Measurements from ENCODE around the gene USP15.
"Not testable (repeated sequence)": the region's sequence is repeated elsewhere in the genome, so short reads cannot be mapped to it uniquely, and the experiment has no call there.

Gene USP15

GRCh38 chr12:62332598-62332997, 72.4 kb downstream of the USP15 start:
- no peak for DNase-seq

GRCh38 chr12:62335057-62335456, 74.9 kb downstream of the USP15 start:
- no peak for DNase-seq

- no peak for DNase-seq
These were observed 75.6 kb downstream of the USP15 start for GRCh38 chr12:62335796-62336195.

GRCh38 chr12:62337643-62338042, 77.4 kb downstream of the USP15 start:
- DNase-seq: not testable (repeated sequence)

- not testable (repeated sequence) for DNase-seq
These were observed 82.6 kb downstream of the USP15 start for GRCh38 chr12:62342614-62343303.

- DNase-seq: not testable (repeated sequence)
These were observed 83.3 kb downstream of the USP15 start for GRCh38 chr12:62343304-62344120.

GRCh38 chr12:62344731-62345556, 84.7 kb downstream of the USP15 start:
- not testable (repeated sequence) for DNase-seq

GRCh38 chr12:62345667-62346066, 85.5 kb downstream of the USP15 start:
- DNase-seq: no peak

- DNase-seq: no peak
These were observed 86.6 kb downstream of the USP15 start for GRCh38 chr12:62346817-62347216.

GRCh38 chr12:62347922-62348650, 87.9 kb downstream of the USP15 start:
- no peak for DNase-seq

GRCh38 chr12:62350554-62350953, 90.3 kb downstream of the USP15 start:
- no peak for DNase-seq

GRCh38 chr12:62351326-62351725, 91.1 kb downstream of the USP15 start:
- no peak for DNase-seq

- no peak for DNase-seq
These were observed 100.8 kb downstream of the USP15 start for GRCh38 chr12:62361048-62361447.

GRCh38 chr12:62363506-62363905, 103.3 kb downstream of the USP15 start:
- DNase-seq: no peak

GRCh38 chr12:62364697-62365096, 104.5 kb downstream of the USP15 start:
- DNase-seq: not testable (repeated sequence)

- not testable (repeated sequence) for DNase-seq
These were observed 105.6 kb downstream of the USP15 start for GRCh38 chr12:62365846-62366245.

- not testable (repeated sequence) for DNase-seq
These were observed 108.4 kb downstream of the USP15 start for GRCh38 chr12:62368430-62369223.

GRCh38 chr12:62370189-62370588, 110.0 kb downstream of the USP15 start:
- DNase-seq: no peak

GRCh38 chr12:62371661-62372060, 111.5 kb downstream of the USP15 start:
- DNase-seq: no peak

GRCh38 chr12:62372134-62372533, 111.9 kb downstream of the USP15 start:
- DNase-seq: no peak

- no peak for DNase-seq
These were observed 112.6 kb downstream of the USP15 start for GRCh38 chr12:62372825-62373224.

GRCh38 chr12:62375603-62376002, 115.4 kb downstream of the USP15 start:
- DNase-seq: no peak

All from activated CD4-positive, alpha-beta T cell treated with anti-CD3 and anti-CD28 coated beads, Interleukin-2, amount 50 U/mL, for 48 hours (primary cell).